GM21723 (cell line): ENCODE results near the gene RXRA.

ENCODE experiments used
- ATAC-seq: cut with Tn5 transposase; IDR thresholded peaks from one replicate; pipeline ENCODE4 v1.9.1; 2021; ENCODE audit warnings: mild to moderate bottlenecking, moderate library complexity; ENCODE audit not compliant: unreplicated experiment

Gene RXRA

DNA sequence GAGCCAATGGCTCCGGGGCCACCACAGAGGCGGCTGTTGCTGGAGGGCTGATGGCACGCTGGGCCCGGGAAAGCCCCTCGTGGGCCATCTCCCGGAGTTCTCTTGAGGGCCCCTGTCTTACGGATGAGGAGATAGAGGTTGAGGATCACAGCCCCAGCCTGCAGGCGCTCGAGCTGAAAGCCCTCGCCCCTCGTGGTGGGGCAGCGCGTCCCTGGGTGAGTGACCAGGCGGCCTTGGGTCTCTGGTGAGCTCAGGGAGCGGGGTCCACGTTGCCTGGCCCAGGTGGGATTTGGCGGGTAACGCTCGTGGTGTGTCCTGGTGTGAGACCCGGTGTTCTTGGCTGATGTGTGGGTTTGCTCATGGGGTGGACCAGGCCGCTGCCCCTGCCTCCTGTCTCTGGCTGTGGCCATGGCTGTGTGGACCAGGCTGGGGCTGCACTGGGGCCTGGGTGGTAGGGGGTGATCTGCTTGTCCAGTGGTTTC is 38.9 kb downstream of the RXRA start:
- ATAC-seq = no peak

DNA sequence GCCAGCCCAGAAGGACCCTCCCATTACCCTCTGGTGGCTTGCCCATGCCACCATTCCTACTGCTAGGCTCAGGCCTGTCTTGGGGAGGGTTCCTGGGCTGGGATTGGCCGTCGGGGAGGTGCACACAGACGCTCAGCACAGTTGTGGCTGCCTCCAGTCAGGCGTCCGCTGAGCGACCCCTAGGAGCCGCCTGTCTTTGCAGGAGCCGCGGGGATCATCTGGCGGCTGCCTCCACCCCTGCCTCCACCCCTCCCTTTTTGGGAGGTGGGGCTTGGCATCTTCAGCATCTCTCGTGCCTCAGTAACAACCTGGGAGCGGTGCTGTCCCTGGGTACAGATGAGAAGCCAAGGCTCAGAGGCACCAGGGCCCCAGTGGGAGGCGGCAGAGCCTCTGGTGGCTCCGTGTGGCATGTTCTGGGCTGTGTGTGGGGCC is 39.6 kb downstream of the RXRA start:
- ATAC-seq = no peak

DNA sequence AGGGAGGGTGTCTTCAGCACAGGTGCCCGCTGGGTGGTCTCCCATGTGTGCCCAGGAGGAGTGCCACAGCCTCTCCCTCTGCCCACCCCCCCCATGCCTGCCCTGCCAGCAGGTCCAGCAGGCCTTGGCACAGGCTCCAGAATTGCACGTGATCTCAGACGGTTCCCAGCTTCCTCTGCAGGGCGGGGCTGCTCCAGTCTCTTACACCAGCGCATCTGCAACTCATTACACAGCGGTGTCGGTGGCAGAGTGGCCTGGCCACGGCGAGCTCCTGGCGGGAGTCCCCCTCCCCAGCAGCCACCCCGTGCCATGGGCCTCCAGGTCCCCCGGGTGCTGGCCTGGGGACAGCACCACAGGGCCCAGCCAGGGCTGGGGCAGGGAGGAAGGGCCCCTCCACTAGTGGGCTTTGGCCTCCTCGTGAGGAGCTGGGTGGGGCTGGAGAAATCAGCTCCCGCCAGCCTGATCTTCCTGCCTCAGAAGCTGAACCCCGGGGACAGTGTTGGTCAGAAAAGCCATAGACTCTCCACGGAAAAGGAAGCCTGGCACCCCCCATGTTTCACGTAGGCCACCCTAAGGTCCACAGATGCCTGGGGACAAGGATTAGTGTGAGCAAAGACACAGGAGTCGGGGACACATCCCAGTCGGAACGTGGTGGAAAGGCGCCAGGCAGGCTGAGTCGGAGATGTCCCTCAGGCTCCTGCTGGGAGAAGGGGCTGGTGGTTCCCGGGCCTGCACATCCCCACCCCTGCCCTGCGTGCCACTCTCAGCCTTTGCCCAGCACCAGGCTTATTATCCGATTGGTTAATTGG is 40.2 kb downstream of the RXRA start:
- no peak for ATAC-seq

DNA sequence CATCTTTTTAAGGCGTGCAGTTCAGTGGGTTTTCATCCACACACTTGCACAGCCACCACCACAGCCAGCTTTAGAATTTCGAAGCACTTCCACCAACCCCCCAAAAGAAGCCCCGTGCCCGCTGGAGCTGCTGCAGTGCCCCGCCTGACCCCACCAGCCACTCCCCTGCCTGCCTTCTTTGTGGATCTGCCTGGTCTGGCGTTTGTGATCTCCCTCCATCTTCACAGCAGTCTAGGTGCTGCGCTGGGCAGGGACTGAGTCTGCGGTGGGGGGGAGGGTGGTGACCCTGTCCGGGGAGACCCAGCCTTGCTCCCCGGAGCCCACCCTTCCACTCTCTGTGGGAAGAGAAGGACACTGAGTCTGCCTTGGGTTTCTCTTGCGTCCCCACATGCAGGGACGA is 40.8 kb downstream of the RXRA start:
- ATAC-seq = no peak

DNA sequence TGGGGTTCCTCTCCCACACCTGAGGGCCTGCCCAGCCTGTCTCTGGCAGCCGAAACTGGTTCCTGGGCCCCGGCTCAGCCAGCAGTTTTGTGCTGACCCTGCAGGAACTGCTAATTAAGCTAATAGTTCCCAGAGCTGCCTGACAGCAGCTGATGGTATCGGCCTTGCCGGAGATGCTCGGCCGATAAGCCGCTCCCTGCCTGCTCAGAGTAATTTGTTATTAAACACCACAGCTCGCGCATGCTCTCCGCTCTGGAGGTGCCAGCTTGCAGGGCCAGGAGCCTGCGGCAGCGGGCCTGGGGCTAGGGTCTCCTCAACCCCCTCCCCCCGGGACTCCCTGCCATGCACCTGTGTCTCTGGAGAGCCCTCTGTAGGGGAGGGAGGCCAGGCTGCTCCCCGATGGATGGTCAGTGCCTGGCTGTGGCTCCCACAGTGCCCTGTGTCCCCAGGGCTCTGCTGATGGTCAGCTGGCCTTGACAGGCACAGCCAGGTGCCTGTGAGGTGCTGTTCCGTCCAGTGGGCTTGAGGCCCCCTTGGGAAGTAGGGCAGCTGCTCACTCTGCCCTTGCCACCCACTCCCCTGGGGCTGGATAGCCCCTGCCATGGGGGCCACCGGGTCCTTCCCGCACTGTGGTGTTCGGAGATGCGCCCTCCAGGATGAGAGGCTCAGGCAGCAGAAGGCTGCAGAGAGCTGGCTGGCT is 41.7 kb downstream of the RXRA start:
- no peak for ATAC-seq

DNA sequence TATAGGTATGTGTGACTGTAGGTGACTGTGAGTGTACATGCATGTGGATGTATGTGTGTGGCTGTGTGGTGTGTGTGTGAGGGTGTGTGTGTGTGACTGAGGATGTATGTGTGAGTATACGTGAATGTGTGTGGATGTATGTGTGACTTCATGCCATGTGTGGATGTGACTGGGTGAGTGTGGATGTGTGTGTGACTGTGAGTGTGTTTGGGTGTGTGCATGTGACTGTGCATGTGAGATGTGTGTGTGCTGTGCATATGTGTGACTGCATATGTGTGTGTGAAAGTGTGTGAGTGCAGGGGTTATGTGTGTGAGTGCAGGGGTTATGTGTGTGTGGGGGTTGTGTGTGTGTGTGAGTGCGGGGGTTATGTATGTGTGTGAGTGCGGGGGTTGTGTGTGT is 42.3 kb downstream of the RXRA start:
- ATAC-seq = no peak

DNA sequence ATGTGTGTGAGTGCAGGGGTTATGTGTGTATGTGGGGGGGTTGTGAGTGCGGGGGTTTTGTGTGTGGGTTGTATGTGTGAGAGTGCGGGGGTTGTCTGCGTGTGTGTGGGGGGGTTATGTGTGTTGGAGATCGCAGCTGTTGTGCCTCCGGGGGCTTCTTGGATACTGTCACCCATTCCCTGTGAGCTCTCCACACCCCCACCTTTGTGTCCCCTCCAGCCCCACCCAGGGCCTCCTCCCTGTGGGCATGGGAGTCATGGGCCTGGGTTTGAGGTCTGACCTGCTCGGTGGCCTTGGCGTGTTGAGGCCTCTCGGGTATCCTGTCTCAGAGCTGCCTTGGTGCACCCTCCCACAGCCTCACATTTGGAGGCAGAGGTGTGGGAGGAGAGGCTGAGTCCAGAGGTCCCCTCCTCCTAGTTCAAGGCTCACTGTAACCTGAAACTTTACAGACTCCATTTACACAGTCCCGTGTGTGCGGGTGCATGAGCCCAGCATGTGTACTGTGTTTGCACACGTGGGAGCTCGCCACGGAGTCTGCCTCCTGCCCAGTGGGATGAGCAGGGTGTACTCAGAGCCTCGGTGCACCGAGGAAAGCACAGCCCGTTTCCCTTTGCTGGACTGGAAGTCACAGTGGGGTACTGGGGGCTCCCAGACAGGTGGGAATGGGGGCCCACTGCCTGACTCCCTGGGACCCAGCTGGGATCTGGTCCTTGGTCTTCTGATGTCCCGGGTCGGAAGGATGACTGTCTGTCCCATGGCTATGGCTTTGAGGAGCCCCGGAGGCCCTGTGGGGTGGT is 43.4 kb downstream of the RXRA start:
- no peak for ATAC-seq

DNA sequence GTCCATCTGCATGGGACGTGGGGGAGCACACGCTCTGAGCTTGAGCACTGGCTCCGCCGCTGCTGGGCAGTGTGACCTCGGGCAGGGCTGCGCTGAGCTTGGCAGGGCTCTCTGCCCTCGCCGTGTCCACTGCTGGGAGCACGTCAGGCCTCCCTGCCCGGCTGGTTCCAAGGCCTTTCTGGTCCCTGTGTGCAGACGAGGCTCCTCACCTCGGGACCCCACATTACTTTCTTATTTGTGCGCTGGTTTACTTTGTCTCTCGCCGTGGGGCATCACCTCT is 43.9 kb downstream of the RXRA start:
- ATAC-seq = no peak

DNA sequence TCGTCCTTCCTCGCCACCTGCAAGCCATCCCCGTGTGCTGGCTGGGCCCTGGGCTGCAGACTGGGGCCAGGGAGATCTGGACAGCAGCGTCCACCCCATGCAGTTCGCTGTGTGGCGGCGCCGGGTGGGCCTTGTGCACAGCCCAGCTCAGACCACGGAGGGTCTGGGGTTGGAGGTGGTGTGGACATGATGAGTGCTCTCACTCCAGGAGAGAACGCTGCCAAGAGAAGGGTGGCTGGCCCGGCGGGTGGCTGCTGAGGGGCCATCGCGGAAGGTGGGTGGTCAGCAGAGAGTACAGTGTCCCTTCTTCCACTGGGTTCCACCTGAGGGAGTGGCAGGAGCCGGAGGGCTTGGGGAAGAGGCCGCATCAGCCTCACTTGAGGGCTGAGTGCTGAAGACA is 44.4 kb downstream of the RXRA start:
- ATAC-seq = no peak

DNA sequence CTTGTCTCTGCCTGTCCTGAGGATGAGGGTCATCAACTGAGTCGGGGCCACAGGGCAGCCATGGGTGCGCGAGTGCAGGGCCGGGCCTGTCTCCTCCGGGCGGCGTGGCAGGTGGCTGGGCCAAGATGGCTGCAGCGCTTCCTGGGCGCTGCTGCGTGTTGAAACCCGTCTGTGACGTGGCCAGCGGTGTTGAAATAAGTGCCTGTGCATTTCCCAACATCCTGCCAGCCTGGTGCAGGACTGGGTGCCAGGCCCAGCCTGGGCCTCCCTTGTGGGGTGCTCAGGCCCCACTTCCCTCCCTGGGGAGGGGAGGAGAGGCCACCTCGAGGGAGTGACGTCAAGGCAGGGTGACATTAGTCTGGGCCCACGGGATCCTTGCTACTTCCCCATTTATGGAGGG is 45.5 kb downstream of the RXRA start:
- no peak for ATAC-seq

DNA sequence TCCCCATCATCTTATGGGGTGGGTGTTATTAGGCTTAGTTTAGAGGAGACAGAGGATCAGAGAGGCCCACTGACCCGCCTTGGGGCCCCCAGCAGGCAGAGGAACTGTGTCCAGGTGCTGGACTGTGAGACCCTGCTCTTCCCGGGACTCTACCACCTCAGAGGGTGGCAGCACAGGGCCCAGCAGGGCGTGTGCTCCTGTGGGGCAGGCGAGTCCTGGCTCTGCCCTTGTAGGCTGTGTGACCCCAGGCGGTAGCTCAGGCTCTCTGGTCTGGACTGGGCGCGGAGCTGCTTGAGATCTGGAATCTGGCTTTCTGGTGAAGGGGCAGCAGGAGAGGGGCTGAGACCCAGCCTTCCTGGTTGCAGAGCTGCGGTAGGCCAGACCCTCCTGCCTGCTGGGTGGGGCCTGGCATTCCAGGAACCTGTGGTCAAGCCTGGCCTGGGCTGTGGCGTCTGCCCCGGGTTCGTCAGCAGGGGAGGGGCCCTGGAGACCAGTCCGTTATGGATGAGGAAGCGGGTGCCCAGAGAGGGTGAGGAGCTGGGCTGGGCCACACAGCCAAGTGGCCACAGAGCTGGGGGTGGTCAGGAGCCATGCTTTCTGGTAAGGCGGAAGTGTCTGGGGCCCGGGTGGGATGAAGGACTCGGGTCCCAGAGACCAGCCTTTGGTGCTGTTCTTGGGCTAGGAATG is 46.5 kb downstream of the RXRA start:
- no peak for ATAC-seq

DNA sequence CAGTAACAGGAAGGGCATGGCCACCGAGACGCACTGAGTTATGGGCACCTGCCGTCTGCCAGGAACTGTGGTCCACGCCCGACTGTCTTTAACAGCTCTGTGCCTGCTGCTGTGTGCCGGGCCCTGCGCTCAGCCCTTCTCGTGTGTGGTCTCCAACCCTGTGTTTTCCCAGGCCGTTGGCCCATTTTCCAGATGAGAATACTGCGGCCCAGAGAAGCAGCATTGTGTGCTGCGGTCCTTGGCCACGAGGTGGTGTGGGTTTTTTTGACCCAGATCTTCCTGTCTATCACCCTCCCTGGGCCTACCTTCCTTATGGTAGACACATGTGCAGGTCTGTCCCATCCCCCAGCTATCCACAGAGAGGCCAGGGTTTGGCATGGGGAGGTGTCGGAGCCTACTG is 47.0 kb downstream of the RXRA start:
- ATAC-seq = no peak

DNA sequence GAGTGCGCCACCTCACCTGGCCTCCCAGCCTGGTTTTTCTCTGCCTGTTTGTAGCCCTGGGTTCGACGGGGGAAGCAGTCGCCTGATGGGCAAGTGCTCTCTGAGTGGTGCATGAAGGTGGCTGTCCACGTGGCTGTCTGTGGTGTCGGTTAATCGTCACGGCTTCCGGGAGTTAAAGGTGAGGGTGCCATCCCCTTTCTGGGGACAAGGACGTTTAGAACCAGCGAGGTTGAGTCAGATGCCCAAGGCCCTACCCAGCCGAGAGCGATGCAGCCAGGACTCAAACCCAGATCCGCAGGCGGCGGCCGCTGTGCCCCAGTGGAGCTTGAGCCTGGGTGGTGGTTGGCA is 47.7 kb downstream of the RXRA start:
- no peak for ATAC-seq

DNA sequence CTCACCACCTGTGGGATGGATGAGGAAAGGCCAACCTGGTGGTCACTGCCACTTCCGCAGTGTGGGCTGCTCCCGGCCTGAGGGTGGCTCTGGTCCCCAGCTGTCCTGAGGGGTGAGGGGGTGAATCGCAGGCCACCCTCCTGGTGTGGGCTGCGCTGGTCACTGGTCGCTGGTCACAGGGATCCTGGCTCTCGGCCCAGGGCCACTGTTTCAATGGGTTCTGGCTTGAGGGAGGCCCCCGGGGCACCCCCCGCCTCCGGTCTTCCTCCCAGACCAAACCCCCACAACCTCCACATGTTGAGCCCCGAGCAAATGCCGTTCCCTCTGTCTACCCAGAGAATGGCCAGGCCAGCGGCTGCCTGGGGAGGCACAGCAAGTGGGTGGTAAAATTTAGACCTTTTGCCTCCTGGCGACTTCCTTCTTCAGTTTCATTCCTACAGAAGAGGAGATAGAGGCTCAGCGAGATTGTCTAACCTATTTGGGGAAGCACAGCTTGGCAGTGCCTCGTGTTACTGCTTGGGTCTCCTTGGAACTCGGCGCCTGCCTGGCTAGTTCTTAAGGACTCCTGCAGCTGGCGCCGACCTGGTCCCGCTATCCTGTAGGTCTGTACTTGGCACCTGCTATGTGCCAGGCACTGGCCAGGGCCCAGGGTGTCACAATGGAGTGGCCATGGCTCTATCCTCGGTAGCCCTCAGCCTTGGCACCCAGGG is 48.2 kb downstream of the RXRA start:
- ATAC-seq = no peak

DNA sequence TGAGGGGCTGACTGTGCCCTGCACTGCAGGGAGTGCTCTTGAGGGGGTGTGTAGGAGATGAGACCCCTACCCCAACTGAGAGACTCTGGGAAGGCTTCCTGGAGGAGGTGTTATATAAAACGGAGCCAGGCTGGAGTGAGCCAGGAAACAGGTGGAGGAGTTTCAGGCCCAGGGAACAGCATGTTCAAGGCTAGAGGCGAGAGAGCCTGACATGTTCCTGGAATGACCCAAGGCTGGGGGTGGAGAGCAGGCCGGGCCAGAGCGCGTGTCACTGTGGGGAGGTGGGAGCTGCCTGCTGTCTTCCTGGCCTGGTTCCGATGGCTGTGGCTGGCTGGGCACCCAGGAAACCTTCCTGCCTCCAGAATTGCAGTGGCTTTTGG is 48.7 kb downstream of the RXRA start:
- no peak for ATAC-seq

DNA sequence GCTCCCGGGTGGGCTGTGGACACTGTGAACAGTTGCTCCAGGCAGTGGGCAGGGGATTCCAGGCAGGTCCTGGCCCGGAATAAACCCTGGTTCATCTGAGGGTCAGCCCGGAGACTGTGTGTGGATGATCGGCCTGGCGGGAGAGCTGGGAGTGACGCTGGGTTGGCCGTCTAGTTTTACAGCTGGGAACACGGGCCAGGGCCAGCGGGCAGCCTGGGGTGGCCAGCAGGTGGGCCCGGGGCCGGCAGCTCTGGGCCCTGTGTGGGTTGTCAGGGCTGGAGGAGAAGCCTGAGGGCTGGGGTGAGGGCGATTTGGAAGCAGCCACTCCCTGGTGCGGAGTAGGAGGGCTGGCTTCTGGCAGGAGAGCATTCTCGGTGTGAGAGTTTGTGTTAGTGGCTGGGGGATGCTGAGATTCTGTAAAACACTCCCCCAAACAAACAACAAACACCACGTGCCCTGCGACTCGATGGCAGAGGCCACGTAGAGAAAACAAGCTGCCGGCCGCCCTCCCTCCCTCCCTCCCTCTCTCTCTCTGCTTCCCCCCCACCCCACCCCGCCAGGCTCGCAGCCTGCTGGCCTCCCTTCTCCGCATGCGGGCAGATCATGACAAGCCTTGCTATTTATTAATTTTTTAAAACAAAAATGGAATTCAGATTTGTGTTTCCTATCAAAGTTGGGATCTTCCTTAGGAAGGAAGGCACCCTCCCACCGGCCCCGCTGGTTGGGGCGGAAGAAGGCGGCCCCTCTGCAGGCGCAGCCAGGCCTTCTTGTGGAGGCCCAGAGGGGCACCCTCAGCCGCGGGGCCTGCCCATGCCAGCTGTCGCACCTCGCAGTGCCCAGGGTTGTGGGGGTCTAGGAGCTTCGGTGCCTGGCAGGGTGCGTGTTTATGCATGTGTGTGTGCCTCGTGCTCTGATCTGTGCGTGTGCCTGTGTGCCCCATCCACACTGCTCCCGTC is 49.5 kb downstream of the RXRA start:
- no peak for ATAC-seq

DNA sequence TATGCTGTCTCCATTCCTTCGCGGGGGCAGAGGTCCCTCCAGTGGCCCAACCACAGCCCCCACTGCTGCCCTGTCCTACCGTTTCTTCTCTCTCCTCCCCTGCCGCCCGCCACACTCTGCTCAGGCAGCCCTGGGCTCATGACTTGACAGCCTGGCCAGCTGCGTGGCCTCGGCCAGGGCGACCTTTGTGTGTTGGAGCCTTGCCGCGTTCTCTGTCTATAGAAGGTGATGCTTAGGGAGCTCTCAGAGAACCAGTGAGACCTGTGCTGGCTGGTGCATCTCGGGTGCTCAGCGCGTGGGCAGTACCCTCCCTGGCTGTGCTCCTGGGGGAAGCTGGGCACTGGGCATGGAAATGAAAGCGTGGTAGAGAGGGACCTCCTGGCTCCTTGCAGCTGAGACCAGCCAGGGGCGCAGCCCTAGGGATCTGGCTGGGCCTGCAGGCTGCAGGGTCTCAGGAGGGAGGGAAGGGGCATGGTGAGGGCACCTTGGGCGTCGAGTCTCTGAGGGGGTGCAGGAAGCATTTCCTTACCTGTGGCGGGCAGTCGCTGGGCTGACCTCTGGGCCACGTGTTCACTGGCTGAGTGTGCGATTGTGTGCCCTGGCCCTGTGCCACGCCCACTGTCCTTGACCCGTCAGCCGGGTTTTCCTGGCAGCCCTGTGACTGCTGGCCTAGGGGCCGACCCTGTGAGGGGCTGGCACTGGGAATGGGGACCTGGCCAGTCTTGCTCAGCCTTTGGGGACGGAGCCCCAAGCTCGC is 50.3 kb downstream of the RXRA start:
- ATAC-seq = no peak

DNA sequence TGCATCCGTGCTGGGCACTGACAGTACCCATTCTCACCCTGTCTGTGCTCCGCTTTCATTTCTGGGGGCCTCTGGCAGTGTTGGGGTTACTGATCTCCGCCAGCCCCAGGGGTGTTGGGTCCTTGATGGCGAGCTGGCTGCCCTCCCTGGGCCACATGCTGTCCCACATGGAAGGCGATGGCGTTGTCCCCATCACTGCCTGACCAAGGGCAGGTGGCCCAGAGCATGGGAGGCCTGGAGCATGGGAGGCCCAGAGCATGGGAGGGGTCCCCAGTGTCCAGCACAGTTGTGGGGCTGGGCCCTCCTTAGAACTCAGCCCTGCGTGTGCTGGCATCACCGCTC is 50.9 kb downstream of the RXRA start:
- ATAC-seq = no peak

DNA sequence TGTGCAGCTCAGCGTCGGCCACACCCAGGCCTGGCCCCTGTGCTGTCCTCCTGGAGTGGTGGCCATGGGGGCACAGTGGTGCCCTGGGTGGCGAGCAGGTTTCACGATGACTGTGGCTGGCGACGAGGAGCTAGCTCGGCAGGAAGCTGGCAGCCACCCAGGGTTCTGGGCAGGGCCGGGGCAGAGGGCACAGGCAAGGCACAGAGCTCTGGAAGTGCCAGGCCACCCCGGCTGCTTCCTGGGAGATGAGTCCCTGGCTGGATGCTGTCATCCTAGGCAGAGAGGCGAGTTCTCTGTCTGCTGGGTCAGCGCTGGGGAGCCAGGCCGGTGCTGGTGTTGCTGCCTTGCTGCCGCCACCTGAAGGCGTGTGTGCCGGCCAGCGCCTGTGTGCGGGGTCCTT is 51.7 kb downstream of the RXRA start:
- ATAC-seq = no peak
